Astrocyte (in vitro differentiated cells and primary cell): ENCODE measurements around the gene DHCR7. TPM values are rescaled to one million over a fixed set of nuclear protein-coding genes. Genes with fewer than 3 reads are reported as not detected.

Source experiments
- DNase-seq: peaks from one replicate; pipeline ENCODE4 v3.0.0-alpha.2; 2010; ENCODE audit warnings: low read depth
- FAIRE-seq: peaks from 2 replicates; lab custom pipeline; 2011; peaks lifted over from hg19 to GRCh38; lab: Jason Lieb, UNC
- H2AFZ ChIP-seq: 2 replicates; pipeline ENCODE4 v1.6.0; 2012; ENCODE audit warnings: low read depth, low read length, inconsistent platforms
- H3K27ac ChIP-seq: 2 replicates; pipeline ENCODE4 v1.5.1; 2011; ENCODE audit warnings: low read depth, low read length, inconsistent platforms
- H3K27me3 ChIP-seq: 2 replicates; pipeline ENCODE4 v1.6.0; 2011; ENCODE audit warnings: low read length, inconsistent platforms; ENCODE audit not compliant: insufficient read depth
- H3K36me3 ChIP-seq: 2 replicates; pipeline ENCODE4 v1.5.1; 2011; ENCODE audit warnings: low read length, inconsistent platforms; ENCODE audit not compliant: insufficient read depth
- H3K4me1 ChIP-seq: 2 replicates; pipeline ENCODE4 v1.5.1; 2011; ENCODE audit warnings: low read length, inconsistent platforms; ENCODE audit not compliant: insufficient read depth
- H3K4me2 ChIP-seq: 2 replicates; pipeline ENCODE4 v1.6.0; 2012; ENCODE audit warnings: low read length, inconsistent platforms
- H3K4me3 ChIP-seq: 2 replicates; pipeline ENCODE4 v1.5.1; 2011; ENCODE audit warnings: low read depth, mild to moderate bottlenecking, low read length, inconsistent platforms; ENCODE audit not compliant: insufficient read depth
- H3K79me2 ChIP-seq: 2 replicates; pipeline ENCODE4 v1.6.0; 2012; ENCODE audit warnings: mild to moderate bottlenecking, low read length, inconsistent platforms; ENCODE audit not compliant: insufficient read depth
- H3K9ac ChIP-seq: 2 replicates; pipeline ENCODE4 v1.6.0; 2012; ENCODE audit warnings: mild to moderate bottlenecking, low read length, inconsistent platforms
- H3K9me3 ChIP-seq: 2 replicates; pipeline ENCODE4 v1.5.1; 2012; ENCODE audit warnings: low read depth, mild to moderate bottlenecking, low read length, inconsistent platforms; ENCODE audit not compliant: insufficient read depth
- H4K20me1 ChIP-seq: 2 replicates; pipeline ENCODE4 v1.6.0; 2012; ENCODE audit warnings: low read length, inconsistent platforms; ENCODE audit not compliant: insufficient read depth
- H3K27ac Mint-ChIP-seq: one replicate; pipeline ENCODE4 v1.8.0; 2021; ENCODE audit warnings: mild to moderate bottlenecking, mixed read lengths; ENCODE audit not compliant: unreplicated experiment
- H3K27me3 Mint-ChIP-seq: one replicate; pipeline ENCODE4 v1.8.0; 2021; ENCODE audit warnings: low read depth, mixed read lengths; ENCODE audit not compliant: unreplicated experiment
- H3K36me3 Mint-ChIP-seq: one replicate; pipeline ENCODE4 v1.8.0; 2021; ENCODE audit warnings: low read depth, mixed read lengths; ENCODE audit not compliant: unreplicated experiment
- H3K4me1 Mint-ChIP-seq: one replicate; pipeline ENCODE4 v1.8.0; 2021; ENCODE audit warnings: low read depth, mixed read lengths; ENCODE audit not compliant: unreplicated experiment
- H3K4me3 Mint-ChIP-seq: one replicate; pipeline ENCODE4 v1.8.0; 2021; ENCODE audit warnings: mild to moderate bottlenecking, moderate library complexity, mixed read lengths; ENCODE audit not compliant: unreplicated experiment
- H3K9me3 Mint-ChIP-seq: one replicate; pipeline ENCODE4 v1.8.0; 2021; ENCODE audit warnings: mild to moderate bottlenecking, mixed read lengths; ENCODE audit not compliant: unreplicated experiment
- EZH2 ChIP-seq: IDR thresholded peaks from 2 replicates; pipeline ENCODE4 v1.6.1; 2012; ENCODE audit warnings: mild to moderate bottlenecking, low read length, inconsistent platforms; ENCODE audit not compliant: insufficient read depth
- total RNA-seq: library from RNA; stranded (reverse); gene quantifications from 2 replicates; pipeline ENCODE4 v1.2.1, GENCODE V29; 2021
- TF ChIP-seq, protein P1 (sequence below): IDR thresholded peaks from 2 replicates; pipeline ENCODE4 v1.5.1; 2011; ENCODE audit warnings: low read depth, mild to moderate bottlenecking, inconsistent platforms, low read length, moderate library complexity; ENCODE audit not compliant: insufficient read depth

The DHCR7 gene
- total RNA-seq, 1 donor from 2014 or later = 92.8 TPM

DNA sequence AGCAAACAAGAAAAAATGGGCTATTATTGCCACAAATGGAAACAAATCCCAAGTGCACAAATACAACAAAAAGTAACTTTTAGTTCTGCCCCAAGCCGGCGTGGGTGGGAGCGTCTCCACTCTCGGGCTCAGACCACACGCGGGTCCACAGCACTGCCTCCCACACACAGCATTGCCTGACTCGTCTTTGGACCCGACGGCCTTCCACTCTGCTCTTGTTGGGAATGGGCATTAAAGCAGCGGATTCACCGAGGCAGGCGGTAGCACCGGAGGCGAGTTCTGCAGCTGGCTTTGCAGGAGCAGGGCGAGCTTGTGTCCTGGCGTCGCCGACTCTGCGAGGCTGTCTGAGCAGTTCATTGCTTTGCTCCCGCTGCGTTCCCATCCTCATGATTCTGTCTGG is 27.8 kb upstream of the DHCR7 start:
- H3K4me3 Mint-ChIP-seq = no peak overlapping the region
- FAIRE-seq = no peak
- H3K4me1 Mint-ChIP-seq = no peaks in the 10 kb centered on the region
- no peaks in the 10 kb centered on the region for H3K27me3 Mint-ChIP-seq
- H3K36me3 Mint-ChIP-seq = peaks cover 19% of the 10 kb centered on the region
- H4K20me1 ChIP-seq = no peaks in the 10 kb centered on the region
- no peaks in the 10 kb centered on the region for H3K9me3 ChIP-seq
- H3K4me1 ChIP-seq = no peaks in the 10 kb centered on the region
- TF ChIP-seq, protein P1, sequence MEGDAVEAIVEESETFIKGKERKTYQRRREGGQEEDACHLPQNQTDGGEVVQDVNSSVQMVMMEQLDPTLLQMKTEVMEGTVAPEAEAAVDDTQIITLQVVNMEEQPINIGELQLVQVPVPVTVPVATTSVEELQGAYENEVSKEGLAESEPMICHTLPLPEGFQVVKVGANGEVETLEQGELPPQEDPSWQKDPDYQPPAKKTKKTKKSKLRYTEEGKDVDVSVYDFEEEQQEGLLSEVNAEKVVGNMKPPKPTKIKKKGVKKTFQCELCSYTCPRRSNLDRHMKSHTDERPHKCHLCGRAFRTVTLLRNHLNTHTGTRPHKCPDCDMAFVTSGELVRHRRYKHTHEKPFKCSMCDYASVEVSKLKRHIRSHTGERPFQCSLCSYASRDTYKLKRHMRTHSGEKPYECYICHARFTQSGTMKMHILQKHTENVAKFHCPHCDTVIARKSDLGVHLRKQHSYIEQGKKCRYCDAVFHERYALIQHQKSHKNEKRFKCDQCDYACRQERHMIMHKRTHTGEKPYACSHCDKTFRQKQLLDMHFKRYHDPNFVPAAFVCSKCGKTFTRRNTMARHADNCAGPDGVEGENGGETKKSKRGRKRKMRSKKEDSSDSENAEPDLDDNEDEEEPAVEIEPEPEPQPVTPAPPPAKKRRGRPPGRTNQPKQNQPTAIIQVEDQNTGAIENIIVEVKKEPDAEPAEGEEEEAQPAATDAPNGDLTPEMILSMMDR = no peak
- no peak for TF ChIP-seq EZH2
- no peak overlapping the region for H3K27ac Mint-ChIP-seq
- H3K4me2 ChIP-seq = no peak overlapping the region
- no peaks in the 10 kb centered on the region for H3K27me3 ChIP-seq
- H3K9ac ChIP-seq = no peak overlapping the region
- peaks cover 2% of the 10 kb centered on the region for H3K36me3 ChIP-seq
- H2AFZ ChIP-seq = no peak overlapping the region
- DNase-seq = no peak
- H3K27ac ChIP-seq = no peak overlapping the region
- H3K9me3 Mint-ChIP-seq = peaks cover 3% of the 10 kb centered on the region
- no peaks in the 10 kb centered on the region for H3K79me2 ChIP-seq
- H3K4me3 ChIP-seq = no peak overlapping the region

DNA sequence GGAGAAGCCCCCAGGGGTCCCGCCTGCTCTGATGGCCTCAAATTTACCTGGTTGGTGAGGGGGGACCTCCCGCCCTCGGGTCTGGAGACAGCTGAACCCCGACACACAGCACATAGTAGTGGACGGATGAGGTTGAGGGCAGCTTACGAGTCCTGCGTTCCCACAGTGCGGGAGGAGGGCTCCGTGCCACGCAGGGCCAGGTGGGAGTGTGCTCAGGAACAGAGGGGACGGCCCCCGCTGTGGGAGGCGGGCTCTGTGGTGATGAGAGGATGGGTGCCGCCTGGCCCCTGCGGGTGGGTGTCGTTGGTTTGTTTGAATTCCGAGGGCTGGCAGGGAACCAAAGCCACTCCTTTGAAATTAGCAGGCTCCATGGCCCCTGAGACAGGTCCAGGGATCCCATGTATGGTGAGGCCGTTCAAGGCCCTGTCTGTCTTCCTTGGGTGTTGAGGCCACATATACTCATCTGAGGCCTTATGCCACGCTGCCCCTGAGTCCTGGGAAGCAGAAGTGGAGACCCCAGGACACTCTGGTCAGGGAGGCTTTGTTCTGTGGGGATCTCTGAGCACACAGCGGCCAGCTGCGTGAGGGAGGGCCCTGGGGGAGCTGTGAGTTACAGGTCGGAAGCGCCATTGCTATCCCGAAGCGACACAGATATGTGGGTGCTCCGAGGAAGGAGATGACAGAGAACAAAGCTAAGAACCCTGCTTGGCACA is 26.7 kb upstream of the DHCR7 start:
- H3K36me3 ChIP-seq = peaks cover 2% of the 10 kb centered on the region
- DNase-seq (no peak), FAIRE-seq (no peak)
- no peaks in the 10 kb centered on the region for H3K9me3 ChIP-seq
- Mint-ChIP-seq H3K4me3 (no peak overlapping the region), H3K4me1 (no peaks in the 10 kb centered on the region), H3K27me3 (no peaks in the 10 kb centered on the region), H3K36me3 (peaks cover 19% of the 10 kb centered on the region), H3K9me3 (peaks cover 3% of the 10 kb centered on the region), H3K27ac (no peak overlapping the region)
- H3K27ac ChIP-seq = no peak overlapping the region
- H3K4me2 ChIP-seq = no peak overlapping the region
- no peaks in the 10 kb centered on the region for H4K20me1 ChIP-seq
- H3K27me3 ChIP-seq = no peaks in the 10 kb centered on the region
- no peak overlapping the region for H3K9ac ChIP-seq
- H2AFZ ChIP-seq = no peak overlapping the region
- H3K4me1 ChIP-seq = no peaks in the 10 kb centered on the region
- H3K79me2 ChIP-seq = no peaks in the 10 kb centered on the region
- H3K4me3 ChIP-seq = no peak overlapping the region
- TF ChIP-seq, protein P1 = no peak
- TF ChIP-seq EZH2 = no peak

DNA sequence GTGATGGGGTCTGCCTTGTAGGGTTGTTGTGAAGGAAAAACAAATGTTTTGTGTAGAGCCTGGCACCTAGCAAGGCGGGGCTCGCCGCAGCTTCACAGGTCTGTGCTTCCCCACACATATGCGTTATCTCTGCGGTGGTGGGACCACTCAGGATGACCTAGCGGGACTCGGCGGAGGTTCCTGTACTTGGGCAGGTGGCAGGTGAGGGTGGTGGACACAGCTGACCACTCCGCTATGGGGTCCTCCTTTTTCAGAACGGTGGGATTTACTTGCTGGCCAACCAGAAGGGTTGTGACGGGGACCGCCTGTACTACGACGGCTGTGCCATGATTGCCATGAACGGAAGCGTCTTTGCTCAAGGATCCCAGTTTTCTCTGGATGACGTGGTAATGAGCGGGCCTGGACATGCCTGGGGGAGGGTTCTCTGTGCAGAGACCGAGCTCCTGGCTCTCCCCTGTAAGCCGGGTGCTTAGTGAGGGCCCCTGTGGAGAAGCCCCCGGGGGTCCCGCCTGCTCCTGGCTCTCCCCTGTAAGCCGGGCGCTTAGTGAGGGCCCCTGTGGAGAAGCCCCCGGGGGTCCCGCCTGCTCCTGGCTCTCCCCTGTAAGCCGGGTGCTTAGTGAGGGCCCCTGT is 26.1 kb upstream of the DHCR7 start:
- H3K36me3 ChIP-seq = peaks cover 2% of the 10 kb centered on the region
- H3K4me2 ChIP-seq = no peak overlapping the region
- no peak overlapping the region for H3K4me3 Mint-ChIP-seq
- H3K27me3 Mint-ChIP-seq = no peaks in the 10 kb centered on the region
- no peak overlapping the region for H3K9ac ChIP-seq
- no peak overlapping the region for H2AFZ ChIP-seq
- H3K9me3 Mint-ChIP-seq = peaks cover 3% of the 10 kb centered on the region
- FAIRE-seq (no peak), DNase-seq (no peak)
- no peaks in the 10 kb centered on the region for H3K4me1 ChIP-seq
- H3K27ac ChIP-seq = no peak overlapping the region
- no peak overlapping the region for H3K4me3 ChIP-seq
- H3K27ac Mint-ChIP-seq = no peak overlapping the region
- no peaks in the 10 kb centered on the region for H3K79me2 ChIP-seq
- no peaks in the 10 kb centered on the region for H3K4me1 Mint-ChIP-seq
- TF ChIP-seq, protein P1 = no peak
- no peak for TF ChIP-seq EZH2
- H3K27me3 ChIP-seq = no peaks in the 10 kb centered on the region
- peaks cover 19% of the 10 kb centered on the region for H3K36me3 Mint-ChIP-seq
- no peaks in the 10 kb centered on the region for H4K20me1 ChIP-seq
- H3K9me3 ChIP-seq = no peaks in the 10 kb centered on the region
